Activated T-cell treated with anti-CD3 and anti-CD28 coated beads for 4 hours (primary cell): Measurements from ENCODE around the gene KYNU.
"Not testable (repeated sequence)": the region's sequence is repeated elsewhere in the genome, so short reads cannot be mapped to it uniquely, and the experiment has no call there.

Experiments
- DNase-seq: peaks from one replicate; pipeline ENCODE4 v3.0.0-alpha.2; 2020

The KYNU gene

DNA sequence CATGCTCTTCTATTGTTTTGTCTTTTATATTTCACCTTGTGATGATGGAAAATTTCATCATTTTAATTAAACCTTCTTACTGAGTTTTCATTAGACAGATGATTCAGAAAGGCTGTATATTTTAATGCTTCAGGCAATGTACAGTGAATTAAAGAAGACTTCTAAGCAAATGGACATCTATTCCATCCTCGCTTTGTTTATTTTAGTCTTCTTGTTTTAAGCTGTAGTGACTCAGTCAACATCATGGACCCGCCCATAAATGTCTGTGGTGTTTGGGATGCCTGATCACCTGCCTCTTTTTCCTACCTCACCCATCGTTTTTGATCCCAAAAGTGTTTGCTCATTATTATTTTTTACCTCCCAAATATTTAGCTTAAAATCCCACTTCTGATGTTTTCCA lies 43.1 kb downstream of the KYNU start:
- DNase-seq: no peak

DNA sequence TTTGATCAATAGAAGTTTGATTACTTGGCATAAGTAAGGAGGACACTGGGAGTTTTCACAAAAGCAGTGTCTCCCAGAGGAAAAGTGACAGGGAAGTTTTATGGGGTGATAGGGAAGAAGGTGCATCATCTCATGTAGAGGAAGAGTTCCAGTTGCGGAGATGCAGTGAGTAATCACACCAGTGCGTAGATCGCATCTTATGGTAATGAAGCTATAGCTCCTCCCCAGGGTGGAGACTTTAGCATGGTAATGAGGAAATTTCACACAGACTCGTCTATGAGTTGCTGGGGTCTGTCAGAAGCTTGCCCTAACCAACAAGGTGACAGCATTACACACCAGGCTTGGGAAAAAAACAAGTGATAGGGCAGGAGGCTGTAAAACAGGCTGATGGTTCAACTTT lies 49.0 kb downstream of the KYNU start:
- no peak for DNase-seq

DNA sequence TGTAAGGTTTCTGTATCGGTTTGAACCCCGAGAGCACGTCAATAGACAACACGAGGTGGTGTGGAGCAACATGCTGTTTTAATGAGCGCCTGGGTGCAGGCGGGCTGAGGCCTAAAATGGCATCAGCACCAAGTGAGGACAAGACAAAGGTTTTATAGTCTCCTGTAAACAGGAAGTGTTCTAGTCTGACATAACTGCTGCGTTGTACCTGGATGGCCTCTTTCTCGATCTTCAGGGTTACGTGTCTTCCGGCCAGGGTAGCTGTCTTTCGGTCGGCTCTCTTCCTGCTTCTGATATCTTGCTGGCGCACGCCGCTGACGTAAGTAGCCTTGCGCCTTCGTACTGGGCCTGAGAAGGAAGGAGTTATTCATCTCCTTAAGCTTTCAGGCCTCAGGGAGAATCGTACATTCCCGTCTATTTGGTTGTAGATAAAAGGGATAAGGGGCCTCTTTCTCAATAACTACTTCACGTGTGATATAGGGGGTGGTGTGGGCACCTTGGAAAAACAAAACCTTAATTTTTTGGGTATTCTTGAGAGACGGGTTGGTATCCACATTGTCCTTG lies 53.5 kb downstream of the KYNU start:
- no peak for DNase-seq

DNA sequence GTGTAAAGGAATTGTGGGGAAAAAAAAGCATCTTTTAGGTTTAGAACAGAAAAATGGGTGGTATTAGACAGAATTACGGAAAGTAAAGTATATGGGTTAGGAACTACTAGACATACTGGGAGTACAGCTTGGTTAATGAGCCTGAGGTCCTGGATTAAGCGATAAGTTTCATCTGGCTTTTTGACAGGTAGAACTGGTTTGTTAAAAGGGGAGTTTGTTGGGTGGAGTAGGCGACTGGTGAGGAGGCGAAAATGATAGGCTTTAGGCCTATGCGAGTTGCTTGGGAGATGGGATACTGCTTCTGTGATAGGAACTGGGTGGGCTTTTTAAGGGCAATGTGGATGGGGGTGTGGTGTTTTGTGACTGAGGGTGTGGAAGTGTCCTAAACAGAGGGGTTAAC lies 56.5 kb downstream of the KYNU start:
- no peak for DNase-seq

DNA sequence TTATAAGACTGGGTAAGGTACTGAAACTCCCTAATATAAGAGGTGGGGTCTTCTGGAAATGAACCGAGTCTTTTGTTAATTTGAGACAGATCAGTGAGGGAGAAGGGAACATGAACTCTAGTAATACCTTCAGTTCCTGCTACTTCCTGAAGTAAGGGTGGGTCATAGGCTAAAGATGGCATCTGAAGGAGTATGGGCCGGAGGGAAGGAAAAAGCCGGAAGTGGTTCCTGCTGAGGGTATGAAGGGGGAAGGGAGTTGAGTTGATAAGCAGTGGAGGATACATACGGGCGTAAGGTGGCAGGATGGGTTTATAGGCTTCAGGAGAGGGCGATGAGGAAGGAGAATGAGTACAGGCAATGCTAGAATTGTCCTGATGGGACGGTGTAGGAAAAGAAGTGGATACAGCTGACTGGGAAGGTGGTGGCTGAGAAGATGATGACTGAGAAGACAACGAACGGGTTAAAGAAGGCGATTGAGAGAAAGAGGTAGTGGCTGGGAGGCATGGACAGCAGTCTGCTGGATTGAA lies 58.2 kb downstream of the KYNU start:
- DNase-seq: no peak

DNA sequence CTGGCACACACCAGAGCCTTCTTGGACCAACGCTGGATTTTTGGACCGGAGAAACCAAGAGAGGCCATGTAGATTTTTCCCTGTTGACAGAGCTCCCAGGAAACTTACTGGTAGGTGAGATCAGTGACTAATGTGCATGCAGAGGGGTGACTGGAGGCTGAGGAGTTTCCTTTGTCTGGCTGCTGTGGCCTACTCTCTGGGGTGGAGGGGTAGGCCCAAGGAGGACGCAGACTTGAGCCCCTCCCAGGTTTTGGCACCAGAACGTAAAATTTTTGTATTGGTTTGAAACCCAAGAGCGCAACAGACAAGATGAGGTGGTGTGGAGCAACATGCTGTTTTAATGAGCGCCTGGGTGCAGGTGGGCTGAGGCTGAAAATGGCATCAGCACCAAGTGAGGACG lies 59.2 kb downstream of the KYNU start:
- no peak for DNase-seq

DNA sequence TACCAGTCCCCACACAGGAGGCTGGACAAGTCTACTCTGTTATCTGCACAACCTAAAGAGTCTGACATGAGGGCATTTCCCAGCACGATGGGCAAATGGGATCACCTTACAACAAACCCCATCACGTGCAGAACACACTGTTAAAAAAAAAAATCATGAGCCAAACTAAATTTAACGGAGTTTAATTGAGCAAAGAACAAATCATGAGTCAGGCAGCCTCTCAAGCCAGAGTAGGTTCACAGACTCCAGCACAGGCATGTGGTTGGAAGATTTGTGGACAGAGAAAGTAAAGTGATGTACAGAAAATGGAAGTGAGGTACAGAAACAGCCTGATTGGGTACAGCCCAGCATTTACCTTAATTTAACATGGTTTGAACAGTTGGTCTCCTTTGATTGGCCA lies 59.9 kb downstream of the KYNU start:
- DNase-seq: no peak

DNA sequence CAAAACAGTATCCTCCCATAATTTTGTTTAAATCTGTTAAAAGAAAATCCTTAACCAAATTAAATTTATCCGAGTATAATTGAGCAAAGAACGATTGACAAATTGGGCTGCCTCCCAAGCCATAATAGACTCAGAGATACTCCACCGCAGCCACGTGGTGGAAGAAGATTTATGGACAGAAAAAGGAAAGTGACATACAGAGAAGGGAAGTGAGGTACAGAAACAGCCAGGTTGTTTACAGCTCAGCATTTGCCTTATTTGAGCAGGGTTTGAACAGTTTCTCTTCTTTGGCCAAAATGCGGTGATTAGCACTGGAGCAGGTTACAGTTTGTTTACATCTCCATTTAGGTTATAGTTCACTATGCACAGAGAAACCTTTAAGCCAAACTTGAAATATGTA lies 60.8 kb downstream of the KYNU start:
- DNase-seq: no peak

DNA sequence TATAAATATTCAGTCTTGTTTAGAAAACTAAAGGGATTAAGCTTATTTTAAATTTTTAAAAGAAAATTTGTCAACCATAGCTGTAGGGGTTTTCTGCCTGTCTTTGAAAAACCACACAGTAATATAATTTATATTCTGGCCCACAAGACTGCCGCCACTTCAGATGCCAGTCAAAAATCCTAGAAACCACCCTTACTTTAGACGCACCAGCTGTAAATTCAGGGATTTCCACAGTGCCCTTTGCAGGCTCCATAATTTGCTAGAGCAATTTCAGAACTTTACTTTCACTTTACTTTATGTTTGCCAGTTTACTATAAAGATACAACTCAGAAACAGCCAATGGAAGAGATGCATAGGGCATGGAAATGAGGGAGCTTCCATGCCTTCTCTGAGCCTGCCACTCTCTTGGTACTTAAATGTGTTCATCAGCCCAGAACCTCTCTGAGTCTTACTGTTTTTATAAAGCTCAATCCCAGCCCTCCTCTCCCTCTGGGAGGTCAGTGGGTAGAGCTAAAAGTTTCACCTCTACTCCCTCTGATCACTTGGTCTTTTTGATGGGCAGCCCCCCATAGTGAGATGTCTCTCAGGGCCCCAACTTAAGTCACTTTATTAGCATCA lies 63.3 kb downstream of the KYNU start:
- no peak for DNase-seq

DNA sequence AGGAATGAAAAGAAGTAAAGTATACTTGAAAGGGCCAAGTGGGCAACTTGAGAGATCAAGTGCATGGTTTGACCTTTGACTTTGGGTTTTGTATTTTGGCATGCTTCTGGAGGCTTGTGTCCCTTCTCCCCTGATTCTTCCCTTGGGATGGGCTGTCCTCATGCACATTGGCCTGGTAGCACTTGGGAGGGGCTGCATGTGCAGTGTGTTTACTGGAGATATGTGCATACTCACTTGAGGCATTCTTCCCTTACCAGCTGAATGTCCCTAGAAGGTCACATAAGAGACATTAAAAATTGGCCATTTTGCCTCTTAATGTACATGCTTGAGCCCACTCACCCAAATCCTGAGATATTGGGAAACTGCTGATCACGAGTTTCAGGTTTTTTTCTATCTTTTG lies 65.2 kb downstream of the KYNU start:
- no peak for DNase-seq

DNA sequence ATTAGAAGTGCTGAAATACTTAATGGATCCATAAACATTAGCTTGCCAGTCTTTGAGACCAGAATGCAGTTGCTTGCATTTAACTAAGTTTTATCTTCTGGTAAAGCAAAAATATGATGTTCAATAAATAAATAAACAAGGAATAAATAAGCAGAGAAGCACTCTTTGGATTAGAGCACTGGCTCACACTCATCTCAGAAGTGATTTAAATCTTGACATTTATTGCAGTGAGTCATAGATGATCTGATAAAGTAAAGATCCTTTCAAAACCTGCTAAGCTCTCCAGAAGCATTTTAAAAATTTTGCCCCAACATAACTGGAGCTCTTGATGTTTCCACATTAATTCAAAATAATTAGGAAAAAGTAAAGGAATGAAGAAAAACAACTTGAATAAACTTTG lies 66.8 kb downstream of the KYNU start:
- no peak for DNase-seq

DNA sequence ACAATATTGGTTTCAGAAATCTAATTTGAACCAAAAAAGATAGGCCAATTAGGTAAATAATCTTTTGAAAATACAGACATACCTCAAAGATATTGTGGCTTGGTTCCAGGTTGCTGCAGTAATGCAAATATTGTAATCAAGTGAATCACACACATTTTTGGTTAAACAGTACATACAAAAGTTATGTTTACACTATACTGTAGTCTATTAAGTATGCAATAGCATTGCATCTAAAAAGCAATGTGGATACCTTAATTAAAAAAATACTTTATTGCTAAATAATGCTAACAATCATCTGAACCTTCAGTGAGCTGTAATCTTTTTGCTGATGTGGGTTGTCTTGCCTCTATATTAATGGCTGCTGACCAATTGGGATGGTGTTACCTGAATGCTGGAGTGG lies 67.3 kb downstream of the KYNU start:
- no peak for DNase-seq

DNA sequence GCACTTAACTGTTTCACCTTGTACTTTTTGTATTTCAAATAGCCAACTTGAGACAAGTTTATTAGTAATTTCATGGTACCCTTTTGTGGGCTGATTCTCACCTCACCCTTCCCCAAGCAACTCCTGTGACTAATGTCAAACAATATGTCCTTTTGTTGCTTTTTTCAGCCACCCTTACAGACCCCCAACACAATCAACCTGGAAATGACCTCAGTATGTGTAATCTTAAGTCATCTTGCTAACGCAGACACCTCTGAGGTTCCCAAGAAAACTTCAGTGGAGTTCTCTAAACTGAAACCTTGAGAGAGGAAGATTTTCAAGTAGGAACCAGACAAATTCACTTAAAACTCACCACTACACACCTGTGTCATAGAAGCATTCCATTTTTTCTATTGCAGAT lies 69.5 kb downstream of the KYNU start:
- no peak for DNase-seq

DNA sequence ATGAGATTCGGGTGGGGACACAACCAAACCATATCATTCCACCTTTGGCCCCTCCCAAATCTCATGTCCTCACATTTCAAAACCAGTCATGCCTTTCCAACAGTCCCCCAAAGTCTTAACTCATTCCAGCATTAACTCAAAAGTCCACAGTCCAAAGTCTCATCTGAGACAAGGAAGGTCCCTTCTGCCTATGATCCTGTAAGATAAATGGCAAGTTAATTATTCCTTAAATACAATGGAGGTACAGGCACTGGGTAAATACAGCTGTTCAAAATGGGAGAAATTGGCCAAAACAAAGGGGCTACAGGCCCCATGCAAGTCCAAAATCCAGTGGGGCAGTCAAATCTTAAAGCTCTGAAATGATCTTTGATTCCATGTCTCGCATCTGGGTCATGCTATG lies 71.3 kb downstream of the KYNU start:
- not testable (repeated sequence) for DNase-seq

DNA sequence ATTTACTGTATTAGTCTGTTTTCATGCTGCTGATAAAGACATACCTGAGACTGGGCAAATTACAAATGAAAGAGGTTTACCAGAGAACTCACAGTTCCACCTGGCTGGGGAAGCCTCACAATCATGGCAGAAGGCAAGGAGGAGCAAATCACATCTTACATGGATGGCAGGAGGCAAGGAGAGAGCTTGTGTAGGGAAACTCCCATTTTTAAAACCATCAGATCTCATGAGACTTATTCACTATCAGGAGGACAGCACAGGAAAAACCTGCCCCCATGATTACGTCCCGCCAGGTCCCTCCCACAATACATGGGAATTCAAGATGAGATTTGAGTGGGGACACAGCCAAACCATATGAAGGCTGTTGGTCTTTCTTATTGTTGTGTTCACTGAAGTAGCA lies 72.9 kb downstream of the KYNU start:
- not testable (repeated sequence) for DNase-seq

DNA sequence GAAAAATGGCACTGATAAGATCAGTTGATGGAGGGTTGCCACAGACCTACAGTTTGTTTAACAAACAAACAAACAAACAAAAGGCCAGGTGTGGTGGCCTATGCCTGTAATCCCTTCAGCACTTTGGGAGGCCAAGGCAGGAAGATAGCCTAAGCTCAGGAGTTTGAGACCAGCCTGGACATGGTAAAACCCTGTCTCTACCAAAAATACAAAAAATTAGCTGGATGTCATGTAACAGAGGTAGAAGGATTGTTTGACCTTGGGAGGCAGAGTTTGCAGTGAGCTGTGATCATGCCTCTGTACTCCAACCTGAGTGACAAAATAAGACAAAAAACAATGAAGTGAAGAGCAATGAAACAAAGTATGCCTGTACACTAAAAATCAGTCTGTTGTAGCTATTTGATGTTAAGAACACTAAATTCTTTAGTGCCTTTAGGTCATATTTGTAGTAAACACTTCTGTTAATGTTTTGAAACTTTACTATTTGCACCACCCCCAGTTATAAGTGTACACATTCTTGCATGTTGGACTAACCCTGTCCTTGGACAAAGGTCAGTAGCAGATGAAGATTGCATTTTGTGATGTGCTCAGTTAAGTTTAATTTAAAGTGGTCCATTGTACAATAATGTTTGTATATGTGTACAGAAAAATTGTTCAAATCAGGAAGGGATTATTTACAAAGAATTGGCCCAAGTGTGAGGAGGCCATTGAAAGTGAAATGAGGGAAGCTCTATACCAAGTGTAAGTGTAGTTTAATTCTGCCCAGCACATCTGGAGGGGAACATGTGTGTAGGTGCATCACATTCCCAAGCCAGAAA lies 73.9 kb downstream of the KYNU start:
- DNase-seq: no peak

DNA sequence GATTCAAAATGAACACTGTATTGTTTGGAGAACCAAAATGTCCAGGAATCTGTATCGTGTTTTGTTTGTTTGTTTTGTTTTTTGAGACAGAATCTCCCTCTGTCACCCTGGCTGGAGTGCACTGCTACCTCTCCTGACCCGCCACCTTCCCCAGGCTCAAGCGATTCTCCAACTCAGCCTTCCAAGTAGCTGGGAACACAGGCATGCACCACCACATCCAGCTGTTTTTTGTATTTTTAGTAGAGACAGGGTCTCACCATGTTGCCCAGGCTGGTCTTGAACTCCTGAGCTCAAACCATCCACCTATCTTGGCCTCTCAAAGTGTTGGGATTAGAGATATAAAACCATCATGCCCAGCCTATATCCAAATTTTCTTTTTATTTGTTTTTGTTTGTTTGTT lies 74.6 kb downstream of the KYNU start:
- DNase-seq: no peak

DNA sequence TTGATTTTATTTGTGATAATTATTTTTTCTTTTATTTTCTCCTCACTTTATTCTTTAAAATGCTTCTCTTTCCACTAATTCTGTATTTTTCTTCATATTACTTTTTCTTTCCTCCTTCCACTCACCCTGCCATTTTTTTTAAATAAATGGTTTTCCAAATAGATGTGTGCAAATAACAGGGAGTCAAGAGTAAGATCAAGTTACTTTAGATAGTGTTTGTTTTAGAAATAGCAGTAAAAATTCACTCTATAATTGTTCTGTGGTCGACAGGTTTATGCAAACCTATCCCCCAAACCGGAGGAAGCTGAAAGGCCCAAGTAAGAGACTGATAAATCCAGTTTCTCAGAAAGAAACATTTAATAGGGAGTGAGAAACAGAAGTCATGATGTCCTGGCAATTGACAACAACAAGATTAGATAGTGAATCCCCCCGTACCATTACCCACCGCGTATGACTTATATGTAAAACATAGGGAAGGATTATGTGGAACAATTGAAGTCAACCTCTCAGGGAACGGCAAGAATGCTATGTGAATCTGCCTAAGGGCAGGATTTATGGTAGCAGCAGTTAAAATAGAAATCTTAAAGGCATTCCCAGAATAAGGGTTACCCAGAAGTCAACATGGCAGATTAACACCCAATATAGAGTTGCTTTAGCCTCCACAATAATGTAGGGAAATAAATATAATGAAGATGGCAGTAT lies 75.5 kb downstream of the KYNU start:
- no peak for DNase-seq

DNA sequence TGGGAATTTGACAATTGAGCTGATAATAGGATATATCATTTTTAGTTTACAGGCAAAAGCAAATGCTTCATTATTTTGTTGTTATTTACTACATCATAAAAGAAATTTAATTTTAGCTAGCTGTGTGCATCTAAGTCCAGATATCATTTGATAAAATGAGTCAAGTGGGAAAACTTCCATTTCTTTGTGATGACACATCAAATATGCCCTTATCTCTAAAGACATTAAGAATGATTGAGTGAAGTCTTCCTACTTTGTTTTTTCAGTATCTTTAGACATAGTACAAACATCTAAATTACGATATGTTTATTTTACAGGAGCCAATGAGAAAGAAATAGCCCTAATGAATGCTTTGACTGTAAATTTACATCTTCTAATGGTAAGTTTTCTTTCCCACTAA lies 77.0 kb downstream of the KYNU start:
- no peak for DNase-seq

DNA sequence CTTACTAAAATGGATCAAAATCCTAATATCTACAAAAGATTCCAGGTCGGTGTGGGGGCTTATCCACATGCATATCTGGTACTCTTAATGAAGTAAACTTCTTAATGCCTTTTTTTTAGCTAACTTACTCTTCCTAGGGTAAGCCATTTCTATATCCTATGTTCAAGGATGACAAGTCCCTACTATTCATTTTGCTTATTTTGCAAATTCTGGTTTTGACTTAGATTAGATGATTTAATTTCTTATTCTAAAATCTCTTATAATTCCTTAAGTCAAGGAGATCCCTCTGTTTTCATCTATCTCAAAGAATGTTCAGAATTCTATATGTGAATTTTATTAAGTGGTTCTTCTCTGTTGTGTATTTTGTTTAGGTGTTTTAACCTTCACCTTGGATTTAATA lies 79.7 kb downstream of the KYNU start:
- no peak for DNase-seq

DNA sequence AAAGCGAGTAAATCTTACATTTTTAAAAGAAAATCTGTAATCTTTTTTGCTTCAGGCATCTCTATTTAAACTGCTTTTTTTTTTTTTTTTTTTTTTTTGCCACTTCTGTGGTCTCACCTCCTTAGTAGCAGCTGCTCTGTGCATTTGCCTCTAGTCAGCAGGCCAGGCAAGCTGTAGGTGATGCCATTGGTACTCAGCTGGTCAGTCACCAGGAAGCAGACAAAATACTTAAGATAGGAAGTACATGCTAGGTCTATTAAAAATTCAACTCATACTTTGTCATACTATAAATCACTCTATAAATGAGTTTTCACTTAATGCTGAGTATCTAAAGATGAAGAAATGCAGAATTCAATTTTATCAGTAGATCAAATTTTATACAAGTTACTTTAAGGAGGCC lies 83.7 kb downstream of the KYNU start:
- DNase-seq: no peak

DNA sequence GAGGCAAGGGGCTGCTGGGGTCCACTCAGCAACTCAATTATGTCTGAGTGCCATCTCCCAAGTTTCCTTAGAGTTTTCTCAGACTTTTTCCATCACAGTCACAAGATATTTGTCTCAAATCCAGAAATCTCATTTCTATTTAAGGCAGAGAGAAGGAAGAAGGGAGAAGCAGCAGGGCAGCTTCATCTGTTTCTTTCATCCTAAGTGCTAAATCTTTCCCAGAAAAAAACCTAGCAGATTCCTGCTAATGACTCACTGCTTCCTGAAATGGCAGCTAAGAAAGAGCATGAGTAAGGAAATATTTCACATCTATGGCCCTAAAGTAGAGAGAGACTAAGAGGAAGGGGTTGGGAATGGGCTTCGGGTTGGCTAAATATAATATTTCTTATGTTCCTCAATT lies 88.0 kb downstream of the KYNU start:
- DNase-seq: no peak

DNA sequence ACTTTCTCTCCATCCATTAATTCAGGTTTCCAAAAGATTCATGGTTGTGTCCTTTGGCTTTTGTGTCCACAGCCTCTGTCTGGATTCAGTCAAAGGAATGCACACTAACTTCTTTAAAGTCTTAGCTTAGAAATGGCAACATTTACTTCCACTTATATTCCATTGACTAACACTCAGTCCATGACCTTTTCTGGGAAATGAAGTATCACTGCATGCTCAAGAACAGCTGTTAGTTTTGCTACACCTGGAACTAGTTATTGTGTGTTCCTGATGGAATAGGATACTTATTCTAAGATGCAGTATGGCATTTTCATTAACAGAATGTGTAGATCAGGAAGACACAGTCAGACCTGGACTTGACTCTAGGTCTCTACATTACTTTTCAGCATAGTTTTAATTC lies 88.8 kb downstream of the KYNU start:
- DNase-seq: no peak

DNA sequence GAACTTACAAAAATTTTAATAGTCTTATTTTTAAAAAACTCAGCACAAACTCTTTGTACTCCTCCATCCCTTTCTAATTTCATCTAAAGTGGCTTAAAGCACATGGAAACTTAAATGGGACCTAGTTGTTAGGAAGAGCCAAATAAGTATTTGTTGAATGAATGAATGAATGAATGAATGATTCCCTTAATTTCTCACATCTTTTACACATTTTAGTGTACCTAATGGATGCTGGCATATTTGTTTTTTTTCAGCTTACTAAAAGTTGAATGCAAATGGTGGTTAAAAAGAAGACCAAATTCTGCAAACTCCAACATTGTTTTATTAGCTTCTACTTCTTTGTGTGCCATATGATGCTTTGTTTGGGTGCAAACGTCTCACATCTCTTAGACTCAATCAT lies 89.6 kb downstream of the KYNU start:
- no peak for DNase-seq
